HepG2 (cell line): ENCODE results near the gene BMP6. TPM values are rescaled to one million over a fixed set of nuclear protein-coding genes. Genes with fewer than 3 reads are reported as not detected.

Experiments used
- CBFB ChIP-seq: sonication (generic); formaldehyde crosslinking; IDR thresholded peaks from 2 replicates; pipeline ENCODE4 v1.4.0; 2020; ENCODE audit warnings: missing genetic modification reagents
- DNMT1 ChIP-seq: sonication (generic); formaldehyde crosslinking; IDR thresholded peaks from 2 replicates; pipeline ENCODE4 v1.5.1; 2020; ENCODE audit warnings: mild to moderate bottlenecking, missing genetic modification reagents
- ESRRA ChIP-seq: sonication (generic); formaldehyde crosslinking; IDR thresholded peaks from 2 replicates; pipeline ENCODE4 v1.5.1; 2020; ENCODE audit warnings: mild to moderate bottlenecking, low read depth, missing genetic modification reagents
- EZH2 ChIP-seq: conservative IDR thresholded peaks from 2 replicates; pipeline ENCODE4 v1.6.1; 2012; ENCODE audit warnings: mild to moderate bottlenecking, low read depth, low read length, moderate library complexity
- IRX3 ChIP-seq: sonication (generic); formaldehyde crosslinking; IDR thresholded peaks from 2 replicates; pipeline ENCODE4 v1.8.1; 2023; ENCODE audit warnings: mild to moderate bottlenecking, low read depth, missing genetic modification reagents, borderline replicate concordance
- KMT2B ChIP-seq: IDR thresholded peaks from 2 replicates; pipeline ENCODE4 v1.6.1; 2016; ENCODE audit warnings: missing genetic modification reagents, missing compliant biosample characterization
- MED8 ChIP-seq: sonication (generic); formaldehyde crosslinking; IDR thresholded peaks from 2 replicates; pipeline ENCODE4 v1.8.1; 2023; ENCODE audit warnings: mild to moderate bottlenecking, missing genetic modification reagents; ENCODE audit not compliant: insufficient replicate concordance
- NFKB2 ChIP-seq: sonication (generic); formaldehyde crosslinking; IDR thresholded peaks from 2 replicates; pipeline ENCODE4 v1.4.0; 2020; ENCODE audit warnings: missing genetic modification reagents, borderline replicate concordance
- RBAK ChIP-seq: sonication (generic); formaldehyde crosslinking; IDR thresholded peaks from 2 replicates; pipeline ENCODE4 v1.5.1; 2020; ENCODE audit warnings: mild to moderate bottlenecking, missing genetic modification reagents
- SATB2 ChIP-seq: sonication (generic); formaldehyde crosslinking; IDR thresholded peaks from 2 replicates; pipeline ENCODE4 v1.5.0; 2020; ENCODE audit warnings: missing genetic modification reagents
- SMAD3 ChIP-seq: sonication (generic); formaldehyde crosslinking; IDR thresholded peaks from 2 replicates; pipeline ENCODE4 v1.4.0; 2020; ENCODE audit warnings: missing genetic modification reagents
- SNAPC2 ChIP-seq: sonication (generic); formaldehyde crosslinking; IDR thresholded peaks from 2 replicates; pipeline ENCODE4 v1.8.1; 2022; ENCODE audit warnings: mild to moderate bottlenecking, missing genetic modification reagents
- ZNF331 ChIP-seq: sonication (generic); formaldehyde crosslinking; IDR thresholded peaks from 2 replicates; pipeline ENCODE4 v1.4.0; 2020; ENCODE audit warnings: missing genetic modification reagents
- polyA plus RNA-seq, 8 experiments: library from polyadenylated mRNA; depleted of rRNA in 3 of 8; stranded (reverse) in 7 of 8; unstranded in 1 of 8; fragments of >200 nt; fragmentation: Illumina TruSeq in 4 of 8; extraction: Trizol in 4 of 8; gene quantifications; 2 replicates each; pipeline versions ENCODE4 v1.2.1 to v1.2.3, GENCODE V29; 2011 to 2016; ENCODE audit warnings: low read depth in 4 of 8, missing spikeins in 1 of 8, mixed read lengths in 1 of 8; ENCODE audit not compliant: insufficient read depth in 1 of 8
- total RNA-seq, 5 experiments: library from RNA; depleted of rRNA; stranded (reverse); fragments of >200 nt; fragmentation: Illumina TruSeq; extraction: Trizol; gene quantifications; 2 replicates each; pipeline ENCODE4 v1.2.3, GENCODE V29; 2016; ENCODE audit warnings: low read depth in 1 of 5
- TF ChIP-seq, protein P1 (sequence below): sonication (generic); formaldehyde crosslinking; conservative IDR thresholded peaks from 2 replicates; pipeline ENCODE4 v1.8.0; 2022; ENCODE audit warnings: low read depth, missing genetic modification reagents
- TF ChIP-seq, protein P2 (sequence below), 2 experiments: sonication (generic) in 1 of 2; formaldehyde crosslinking in 1 of 2; IDR thresholded peaks; 2 replicates each; pipeline versions ENCODE4 v1.5.1 to v1.6.1; 2011 to 2020; ENCODE audit warnings: borderline replicate concordance in 1 of 2, low read depth in 1 of 2, low read length in 1 of 2, mild to moderate bottlenecking in 1 of 2, missing genetic modification reagents in 1 of 2, moderate library complexity in 1 of 2
- TF ChIP-seq, protein P3 (sequence below): sonication (generic); formaldehyde crosslinking; IDR thresholded peaks from 2 replicates; pipeline ENCODE4 v1.4.0; 2020; ENCODE audit warnings: mild to moderate bottlenecking, missing genetic modification reagents, borderline replicate concordance
- TF ChIP-seq, protein P4 (sequence below): sonication (generic); formaldehyde crosslinking; IDR thresholded peaks from 2 replicates; pipeline ENCODE4 v1.5.0; 2020; ENCODE audit warnings: mild to moderate bottlenecking, missing genetic modification reagents
- TF ChIP-seq, protein P5 (sequence below): sonication (generic); formaldehyde crosslinking; IDR thresholded peaks from 2 replicates; pipeline ENCODE4 v1.4.0; 2020; ENCODE audit warnings: missing genetic modification reagents
- TF ChIP-seq, protein P6 (sequence below): sonication (generic); formaldehyde crosslinking; IDR thresholded peaks from 2 replicates; pipeline ENCODE4 v1.4.0; 2020; ENCODE audit warnings: missing genetic modification reagents

BMP6 gene
- total and polyA plus RNA-seq, 2 of the 13 experiments (the other 11 are each of a cell fraction or from before 2014, with no cell fraction given), result 0.09 to 0.18 TPM

DNA sequence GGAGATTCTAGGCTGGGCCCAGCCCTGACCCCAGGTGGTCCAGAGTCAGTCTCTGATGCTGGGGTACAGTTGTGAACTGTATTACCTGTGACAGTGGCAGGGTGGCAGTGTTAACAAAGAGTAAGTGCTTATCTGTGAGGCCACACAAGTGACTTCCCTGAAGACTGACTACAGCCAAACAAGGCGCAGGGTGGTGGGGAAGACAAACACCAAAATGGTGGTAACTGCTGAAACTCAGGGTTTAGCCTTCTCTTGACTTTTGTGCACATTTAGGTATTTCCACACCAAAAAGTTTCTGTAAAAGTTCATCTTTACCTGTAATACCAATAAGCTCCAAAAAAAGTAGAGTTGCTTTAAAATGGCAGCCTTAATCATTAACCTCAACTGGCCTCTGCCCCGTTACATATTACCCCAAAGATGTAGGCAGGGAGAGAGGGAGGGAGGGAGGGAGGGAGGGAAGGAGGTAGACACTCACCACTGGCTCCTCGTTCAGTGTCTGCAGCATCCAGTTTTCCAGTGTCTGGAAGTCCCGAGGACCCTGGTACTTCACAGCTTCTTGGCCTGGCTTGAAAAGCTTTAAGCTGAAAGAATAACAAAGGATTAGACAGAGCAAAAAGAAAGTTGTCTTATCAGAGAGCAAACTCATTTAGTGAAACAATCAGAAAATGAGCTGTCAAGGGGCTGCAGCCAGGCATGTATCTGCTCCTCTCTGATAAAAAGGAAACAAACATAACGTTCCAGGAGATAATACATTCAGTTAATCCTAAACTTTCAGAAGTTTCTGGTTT is 173.4 kb downstream of the BMP6 start (continued):
- TF ChIP-seq CBFB (CRISPR knock-in tag) (no peak), EZH2 (no peak), SMAD3 (CRISPR knock-in tag) (no peak), SNAPC2 (CRISPR knock-in tag) (no peak), ZNF331 (CRISPR knock-in tag) (peak; percentile 29; the same call in 1 of the 2 replicates), MED8 (no peak), SATB2 (CRISPR knock-in tag) (no peak), RBAK (CRISPR knock-in tag) (no peak), KMT2B (CRISPR knock-in tag) (no peak), IRX3 (CRISPR knock-in tag) (no peak), DNMT1 (CRISPR knock-in tag) (no peak), NFKB2 (no peak), ESRRA (CRISPR knock-in tag) (no peak)
- TF ChIP-seq, protein P1, sequence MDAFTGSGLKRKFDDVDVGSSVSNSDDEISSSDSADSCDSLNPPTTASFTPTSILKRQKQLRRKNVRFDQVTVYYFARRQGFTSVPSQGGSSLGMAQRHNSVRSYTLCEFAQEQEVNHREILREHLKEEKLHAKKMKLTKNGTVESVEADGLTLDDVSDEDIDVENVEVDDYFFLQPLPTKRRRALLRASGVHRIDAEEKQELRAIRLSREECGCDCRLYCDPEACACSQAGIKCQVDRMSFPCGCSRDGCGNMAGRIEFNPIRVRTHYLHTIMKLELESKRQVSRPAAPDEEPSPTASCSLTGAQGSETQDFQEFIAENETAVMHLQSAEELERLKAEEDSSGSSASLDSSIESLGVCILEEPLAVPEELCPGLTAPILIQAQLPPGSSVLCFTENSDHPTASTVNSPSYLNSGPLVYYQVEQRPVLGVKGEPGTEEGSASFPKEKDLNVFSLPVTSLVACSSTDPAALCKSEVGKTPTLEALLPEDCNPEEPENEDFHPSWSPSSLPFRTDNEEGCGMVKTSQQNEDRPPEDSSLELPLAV (CRISPR knock-in tag), result no peak
- TF ChIP-seq, protein P2, sequence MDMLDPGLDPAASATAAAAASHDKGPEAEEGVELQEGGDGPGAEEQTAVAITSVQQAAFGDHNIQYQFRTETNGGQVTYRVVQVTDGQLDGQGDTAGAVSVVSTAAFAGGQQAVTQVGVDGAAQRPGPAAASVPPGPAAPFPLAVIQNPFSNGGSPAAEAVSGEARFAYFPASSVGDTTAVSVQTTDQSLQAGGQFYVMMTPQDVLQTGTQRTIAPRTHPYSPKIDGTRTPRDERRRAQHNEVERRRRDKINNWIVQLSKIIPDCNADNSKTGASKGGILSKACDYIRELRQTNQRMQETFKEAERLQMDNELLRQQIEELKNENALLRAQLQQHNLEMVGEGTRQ (IDR thresholded peaks at IDR 0.05; ENCODE audit: low read depth, low read length), result no peak
- TF ChIP-seq, protein P2 (CRISPR knock-in tag; IDR thresholded peaks at IDR 0.05; ENCODE audit: borderline replicate concordance), result no peak
- TF ChIP-seq, protein P3, sequence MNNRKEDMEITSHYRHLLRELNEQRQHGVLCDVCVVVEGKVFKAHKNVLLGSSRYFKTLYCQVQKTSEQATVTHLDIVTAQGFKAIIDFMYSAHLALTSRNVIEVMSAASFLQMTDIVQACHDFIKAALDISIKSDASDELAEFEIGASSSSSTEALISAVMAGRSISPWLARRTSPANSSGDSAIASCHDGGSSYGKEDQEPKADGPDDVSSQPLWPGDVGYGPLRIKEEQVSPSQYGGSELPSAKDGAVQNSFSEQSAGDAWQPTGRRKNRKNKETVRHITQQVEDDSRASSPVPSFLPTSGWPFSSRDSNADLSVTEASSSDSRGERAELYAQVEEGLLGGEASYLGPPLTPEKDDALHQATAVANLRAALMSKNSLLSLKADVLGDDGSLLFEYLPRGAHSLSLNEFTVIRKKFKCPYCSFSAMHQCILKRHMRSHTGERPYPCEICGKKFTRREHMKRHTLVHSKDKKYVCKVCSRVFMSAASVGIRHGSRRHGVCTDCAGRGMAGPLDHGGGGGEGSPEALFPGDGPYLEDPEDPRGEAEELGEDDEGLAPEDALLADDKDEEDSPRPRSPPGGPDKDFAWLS (CRISPR knock-in tag), result no peak
- TF ChIP-seq, protein P4, sequence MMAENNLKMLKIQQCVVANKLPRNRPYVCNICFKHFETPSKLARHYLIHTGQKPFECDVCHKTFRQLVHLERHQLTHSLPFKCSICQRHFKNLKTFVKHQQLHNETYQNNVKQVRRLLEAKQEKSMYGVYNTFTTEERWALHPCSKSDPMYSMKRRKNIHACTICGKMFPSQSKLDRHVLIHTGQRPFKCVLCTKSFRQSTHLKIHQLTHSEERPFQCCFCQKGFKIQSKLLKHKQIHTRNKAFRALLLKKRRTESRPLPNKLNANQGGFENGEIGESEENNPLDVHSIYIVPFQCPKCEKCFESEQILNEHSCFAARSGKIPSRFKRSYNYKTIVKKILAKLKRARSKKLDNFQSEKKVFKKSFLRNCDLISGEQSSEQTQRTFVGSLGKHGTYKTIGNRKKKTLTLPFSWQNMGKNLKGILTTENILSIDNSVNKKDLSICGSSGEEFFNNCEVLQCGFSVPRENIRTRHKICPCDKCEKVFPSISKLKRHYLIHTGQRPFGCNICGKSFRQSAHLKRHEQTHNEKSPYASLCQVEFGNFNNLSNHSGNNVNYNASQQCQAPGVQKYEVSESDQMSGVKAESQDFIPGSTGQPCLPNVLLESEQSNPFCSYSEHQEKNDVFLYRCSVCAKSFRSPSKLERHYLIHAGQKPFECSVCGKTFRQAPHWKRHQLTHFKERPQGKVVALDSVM, result no peak
- TF ChIP-seq, protein P5, sequence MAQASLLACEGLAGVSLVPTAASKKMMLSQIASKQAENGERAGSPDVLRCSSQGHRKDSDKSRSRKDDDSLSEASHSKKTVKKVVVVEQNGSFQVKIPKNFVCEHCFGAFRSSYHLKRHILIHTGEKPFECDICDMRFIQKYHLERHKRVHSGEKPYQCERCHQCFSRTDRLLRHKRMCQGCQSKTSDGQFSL, result no peak
- TF ChIP-seq, protein P6, sequence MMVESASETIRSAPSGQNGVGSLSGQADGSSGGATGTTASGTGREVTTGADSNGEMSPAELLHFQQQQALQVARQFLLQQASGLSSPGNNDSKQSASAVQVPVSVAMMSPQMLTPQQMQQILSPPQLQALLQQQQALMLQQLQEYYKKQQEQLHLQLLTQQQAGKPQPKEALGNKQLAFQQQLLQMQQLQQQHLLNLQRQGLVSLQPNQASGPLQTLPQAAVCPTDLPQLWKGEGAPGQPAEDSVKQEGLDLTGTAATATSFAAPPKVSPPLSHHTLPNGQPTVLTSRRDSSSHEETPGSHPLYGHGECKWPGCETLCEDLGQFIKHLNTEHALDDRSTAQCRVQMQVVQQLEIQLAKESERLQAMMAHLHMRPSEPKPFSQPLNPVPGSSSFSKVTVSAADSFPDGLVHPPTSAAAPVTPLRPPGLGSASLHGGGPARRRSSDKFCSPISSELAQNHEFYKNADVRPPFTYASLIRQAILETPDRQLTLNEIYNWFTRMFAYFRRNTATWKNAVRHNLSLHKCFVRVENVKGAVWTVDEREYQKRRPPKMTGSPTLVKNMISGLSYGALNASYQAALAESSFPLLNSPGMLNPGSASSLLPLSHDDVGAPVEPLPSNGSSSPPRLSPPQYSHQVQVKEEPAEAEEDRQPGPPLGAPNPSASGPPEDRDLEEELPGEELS (CRISPR knock-in tag), result no peak
